SK-N-MC (cell line): Measurements from ENCODE around the gene MROH7.

Source experiments
- EZH2 ChIP-seq: fragments of 200-600 bp; sonication (generic); IDR thresholded peaks from one replicate; pipeline ENCODE4 v1.6.1; 2017; ENCODE audit warnings: antibody characterized with exemption
- FOXP2 ChIP-seq: optimal IDR thresholded peaks from 2 replicates; pipeline ENCODE3; 2011; ENCODE audit warnings: mild to moderate bottlenecking, moderate library complexity; ENCODE audit not compliant: insufficient read depth; ENCODE audit errors: extremely low read length, control extremely low read depth
- POLR2AphosphoS5 ChIP-seq: IDR thresholded peaks from 2 replicates; pipeline ENCODE4 v1.6.1; 2012; ENCODE audit warnings: mild to moderate bottlenecking, low read depth, low read length, borderline replicate concordance

GRCh38 chr1:54640863-54641836 lies at the start of gene MROH7:
- TF ChIP-seq POLR2AphosphoS5 (no peak), EZH2 (no peak), FOXP2 (no peak)
